ENCODE results near the gene QDPR. TPM values are rescaled to one million over a fixed set of nuclear protein-coding genes. Genes with fewer than 3 reads are reported as not detected.
A peak's percentile ranks its signal among the peaks of the same experiment; 100 is the strongest.

Gene QDPR
- total RNA-seq, 6 experiments from 2014 or later = 43.4 to 154 (median 81.5) TPM

GRCh38 chr4:17552427-17552826, 40.5 kb upstream of the QDPR start:
- Histone ChIP-seq H3K4me3 (no peak overlapping the region), H3K4me1 (peaks cover 0 to 27% (median 4%) of the 10 kb centered on the region in 4 donors), H3K36me3 (no peaks in the 10 kb centered on the region), H3K27me3 (no peaks in the 10 kb centered on the region), H3K27ac (peak overlapping the region in 2 of 3 donors; percentile 7 to 23), H3K9me3 (no peaks in the 10 kb centered on the region)
- DNase-seq (no peak), ATAC-seq (peak; percentile 31 to 67 (median 47))
- TF ChIP-seq POLR2A (IDR thresholded peaks at IDR 0.05) (no peak), CTCF (IDR thresholded peaks at IDR 0.05) (no peak)
- 20% methylated on average over 5 of the region's 5 CpGs for WGBS (ENCODE audit: insufficient coverage, low coverage, low lambda C conversion rate, missing lambda C conversion rate)
- intact Hi-C loops (cut with DNase I) = no loop called here

- no peak for DNase-seq
- H3K27me3 ChIP-seq = no peaks in the 10 kb centered on the region
- ATAC-seq = no peak
- TF ChIP-seq CTCF (IDR thresholded peaks at IDR 0.05) = no peak
- TF ChIP-seq POLR2A (IDR thresholded peaks at IDR 0.05) = no peak
- peaks cover 0 to 11% (median 0%) of the 10 kb centered on the region in 4 donors for H3K4me1 ChIP-seq
- WGBS (ENCODE audit: insufficient coverage, low coverage, low lambda C conversion rate, missing lambda C conversion rate) = 57% methylated on average over 3 of the region's 3 CpGs
- intact Hi-C loops (cut with DNase I) = no loop called here
- no peak overlapping the region for H3K4me3 ChIP-seq
- no peaks in the 10 kb centered on the region for H3K36me3 ChIP-seq
- H3K27ac ChIP-seq = no peak overlapping the region
- H3K9me3 ChIP-seq = no peaks in the 10 kb centered on the region
Measured at GRCh38 chr4:17550549-17550948, 38.7 kb upstream of the QDPR start.

- intact Hi-C loops (cut with DNase I) = loop anchor here (10.0 kb wide), 1 partner anchor 88 kb away; no protein-coding TSS in a partner anchor
- ATAC-seq = no peak
- WGBS (ENCODE audit: insufficient coverage, low coverage, low lambda C conversion rate, missing lambda C conversion rate) = 74% methylated on average over 6 of the region's 12 CpGs
- TF ChIP-seq POLR2A (IDR thresholded peaks at IDR 0.05) = no peak
- TF ChIP-seq CTCF (IDR thresholded peaks at IDR 0.05) = no peak
- Histone ChIP-seq H3K36me3 (no peaks in the 10 kb centered on the region), H3K4me1 (no peaks in the 10 kb centered on the region), H3K4me3 (no peak overlapping the region), H3K9me3 (no peaks in the 10 kb centered on the region), H3K27me3 (no peaks in the 10 kb centered on the region), H3K27ac (no peak overlapping the region)
- no peak for DNase-seq
Measured at GRCh38 chr4:17546678-17547077, 34.8 kb upstream of the QDPR start.

- WGBS (ENCODE audit: insufficient coverage, low coverage, low lambda C conversion rate, missing lambda C conversion rate) = 79% methylated on average over 7 of the region's 10 CpGs
- Histone ChIP-seq H3K4me1 (no peaks in the 10 kb centered on the region), H3K9me3 (no peaks in the 10 kb centered on the region), H3K36me3 (no peaks in the 10 kb centered on the region), H3K27me3 (no peaks in the 10 kb centered on the region), H3K27ac (no peak overlapping the region), H3K4me3 (no peak overlapping the region)
- intact Hi-C loops (cut with DNase I) = loop anchor here (10.0 kb wide), 1 partner anchor 89 kb away; no protein-coding TSS in a partner anchor
- no peak for TF ChIP-seq POLR2A (IDR thresholded peaks at IDR 0.05)
- TF ChIP-seq CTCF (IDR thresholded peaks at IDR 0.05) = no peak
- ATAC-seq (no peak), DNase-seq (no peak)
Measured at GRCh38 chr4:17546222-17546621, 34.3 kb upstream of the QDPR start.
